Upper lobe of left lung (tissue), 6 donors: ENCODE measurements around the gene TAAR8. TPM values are rescaled to one million over a fixed set of nuclear protein-coding genes. Genes with fewer than 3 reads are reported as not detected.

Experiments
- ATAC-seq, 2 donors: fragments of 200-7000 bp; cut with Tn5 transposase; one replicate each; pipeline ENCODE4 v1.9.1; 2022; ENCODE audit warnings: mild to moderate bottlenecking in 2 of 2, moderate library complexity in 2 of 2; ENCODE audit not compliant: low FRiP score in 2 of 2
- DNase-seq, 2 donors: peaks; one replicate each; pipeline ENCODE4 v3.0.0-alpha.2; 2019 to 2020
- H3K27ac ChIP-seq, 4 donors: fragments of 200-600 bp; sonication (generic); one replicate each; pipeline ENCODE4 v1.5.1; 2016 to 2019
- H3K27me3 ChIP-seq, 4 donors: fragments of 200-600 bp; sonication (generic); one replicate each; pipeline ENCODE4 v1.5.1; 2017 to 2019
- H3K36me3 ChIP-seq, 4 donors: fragments of 200-600 bp; sonication (generic); one replicate each; pipeline ENCODE4 v1.5.1; 2016 to 2019
- H3K4me1 ChIP-seq, 4 donors: fragments of 200-600 bp; sonication (generic); one replicate each; pipeline ENCODE4 v1.5.1; 2018 to 2019
- H3K4me3 ChIP-seq, 4 donors: fragments of 200-600 bp; sonication (generic); one replicate each; pipeline ENCODE4 v1.5.1; 2017 to 2019; ENCODE audit warnings: mild to moderate bottlenecking in 2 of 4, moderate library complexity in 1 of 4
- H3K9me3 ChIP-seq, 4 donors: fragments of 200-600 bp; sonication (generic); one replicate each; pipeline ENCODE4 v1.5.1; 2018 to 2019
- CTCF ChIP-seq, 6 experiments: fragments of 450-650 bp in 4 of 6; fragments of 200-600 bp in 2 of 6; sonication (generic) in 2 of 6; IDR thresholded peaks; one replicate each; pipeline ENCODE4 v1.5.1; 2016 to 2019; ENCODE audit warnings: antibody characterized with exemption in 6 of 6
- EP300 ChIP-seq, 4 donors: sonication (generic); formaldehyde crosslinking; IDR thresholded peaks; one replicate each; pipeline ENCODE4 v1.5.1; 2017; ENCODE audit warnings: antibody characterized with exemption in 4 of 4, control low read depth in 2 of 4
- POLR2A ChIP-seq, 4 donors: fragments of 450-650 bp; IDR thresholded peaks; one replicate each; pipeline ENCODE4 v1.5.1; 2016 to 2017; ENCODE audit warnings: antibody characterized with exemption in 4 of 4, mild to moderate bottlenecking in 2 of 4
- POLR2AphosphoS5 ChIP-seq, 2 donors: sonication (generic); formaldehyde crosslinking; IDR thresholded peaks; one replicate each; pipeline ENCODE4 v1.5.1; 2017; ENCODE audit warnings: antibody characterized with exemption in 2 of 2
- WGBS, 2 donors: methylation state at CpG; one replicate each; pipeline ENCODE4 v1.1.5; 2017 to 2018; 5-methylcytosine and 5-hydroxymethylcytosine counted together
- total RNA-seq, 6 donors: library from RNA; depleted of rRNA in 4 of 6; stranded (reverse); fragments of >200 nt in 4 of 6; gene quantifications; one replicate each; pipeline versions ENCODE4 v1.1.0 to v1.2.1, GENCODE V29; 2016 to 2021
- donor health status: DM: no; HTN: no; CAD: no; lungs with moderate emphysema.
- donor health status: DM: no; HTN: yes; CAD: no; lungs with severe emphysema.

Gene TAAR8
- total RNA-seq, 6 donors from 2014 or later: not detected

GRCh38 chr6:132506869-132507808, 45.3 kb upstream of the TAAR8 start:
- Histone ChIP-seq H3K4me3 (no peak overlapping the region), H3K4me1 (peaks cover 38 to 64% (median 53%) of the 10 kb centered on the region in 4 donors), H3K36me3 (peaks cover 0 to 13% (median 5%) of the 10 kb centered on the region in 4 donors), H3K27ac (no peak overlapping the region), H3K9me3 (no peaks in the 10 kb centered on the region), H3K27me3 (no peaks in the 10 kb centered on the region)
- WGBS, 2 donors: 95 to 96% methylated on average over 5 of the region's 5 CpGs
- DNase-seq (no peak), ATAC-seq (no peak)
- TF ChIP-seq CTCF (IDR thresholded peaks at IDR 0.05): no peak
- TF ChIP-seq POLR2AphosphoS5 (IDR thresholded peaks at IDR 0.05): no peak
- TF ChIP-seq EP300 (IDR thresholded peaks at IDR 0.05): no peak
- no peak for TF ChIP-seq POLR2A (IDR thresholded peaks at IDR 0.05)

GRCh38 chr6:132511210-132511830, 41.2 kb upstream of the TAAR8 start:
- Histone ChIP-seq H3K36me3 (no peaks in the 10 kb centered on the region), H3K27ac (peak overlapping the region; percentile 84 to 96 (median 91)), H3K4me3 (peak overlapping the region in 3 of 4 donors; percentile 78 to 94 (median 88)), H3K27me3 (no peaks in the 10 kb centered on the region), H3K9me3 (no peaks in the 10 kb centered on the region), H3K4me1 (peaks cover 26 to 58% (median 38%) of the 10 kb centered on the region in 4 donors)
- ATAC-seq: no peak
- TF ChIP-seq EP300 (IDR thresholded peaks at IDR 0.05) (no peak), CTCF (IDR thresholded peaks at IDR 0.05) (no peak), POLR2A (IDR thresholded peaks at IDR 0.05) (peak in 1 of 4 donors; percentile 26), POLR2AphosphoS5 (IDR thresholded peaks at IDR 0.05) (peak in 1 of 2 donors; percentile 24)
- 20 to 32% methylated on average over 4 of the region's 4 CpGs for WGBS, 2 donors
- DNase-seq: peak in 1 of 2 donors; percentile 54

GRCh38 chr6:132511831-132512220, 40.6 kb upstream of the TAAR8 start:
- no peak for TF ChIP-seq EP300 (IDR thresholded peaks at IDR 0.05)
- TF ChIP-seq CTCF (IDR thresholded peaks at IDR 0.05): no peak
- no peak for TF ChIP-seq POLR2A (IDR thresholded peaks at IDR 0.05)
- no peak for TF ChIP-seq POLR2AphosphoS5 (IDR thresholded peaks at IDR 0.05)
- ATAC-seq: no peak

DNA sequence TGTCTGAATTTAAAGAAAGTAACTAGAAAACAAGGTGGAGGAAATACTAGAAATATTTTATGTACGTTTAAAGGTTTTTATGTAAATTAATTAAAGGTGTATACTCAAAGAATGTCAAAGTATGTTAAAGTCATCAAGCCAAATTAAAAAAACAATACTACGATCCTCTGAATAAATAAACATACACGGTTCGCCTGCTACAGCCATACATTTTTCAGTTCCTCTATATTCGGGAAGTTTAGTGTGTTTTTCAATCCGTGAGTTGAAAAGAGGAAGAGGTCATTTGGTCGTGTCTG, 40.2 kb upstream of the TAAR8 start:
- H3K27ac ChIP-seq: peak overlapping the region; percentile 84 to 96 (median 91)
- TF ChIP-seq POLR2A (IDR thresholded peaks at IDR 0.05) (no peak), POLR2AphosphoS5 (IDR thresholded peaks at IDR 0.05) (no peak), EP300 (IDR thresholded peaks at IDR 0.05) (no peak), CTCF (IDR thresholded peaks at IDR 0.05) (no peak)
- 0 to 1% methylated on average over 7 of the region's 7 CpGs for WGBS, 2 donors
- H3K4me1 ChIP-seq: peaks cover 24 to 52% (median 36%) of the 10 kb centered on the region in 4 donors
- no peak for DNase-seq
- no peaks in the 10 kb centered on the region for H3K9me3 ChIP-seq
- peak overlapping the region; percentile 48 to 94 (median 83) for H3K4me3 ChIP-seq
- no peaks in the 10 kb centered on the region for H3K36me3 ChIP-seq
- no peak for ATAC-seq
- H3K27me3 ChIP-seq: no peaks in the 10 kb centered on the region

More at GRCh38 chr6:132511831-132512220, 40.6 kb upstream of the TAAR8 start:
- H3K36me3 ChIP-seq: no peaks in the 10 kb centered on the region
- peak overlapping the region; percentile 84 to 96 (median 91) for H3K27ac ChIP-seq
- no peaks in the 10 kb centered on the region for H3K27me3 ChIP-seq
- peaks cover 24 to 53% (median 36%) of the 10 kb centered on the region in 4 donors for H3K4me1 ChIP-seq
- 11 to 19% methylated on average over 2 of the region's 2 CpGs for WGBS, 2 donors
- H3K9me3 ChIP-seq: no peaks in the 10 kb centered on the region
- no peak for DNase-seq
- peak overlapping the region; percentile 48 to 94 (median 83) for H3K4me3 ChIP-seq
